B cell (primary cell): ENCODE results near the gene DYNC2I2. TPM values are rescaled to one million over a fixed set of nuclear protein-coding genes. Genes with fewer than 3 reads are reported as not detected.

Source experiments
- ATAC-seq: fragments of 200-7000 bp; cut with Tn5 transposase; one replicate; pipeline ENCODE4 v1.10.0; 2021; ENCODE audit warnings: low read depth, mild to moderate bottlenecking, moderate number of reproducible peaks, moderate library complexity
- CTCF ChIA-PET: fragments of 350-600 bp; sonication (Branson Sonifier 250); formaldehyde crosslinking; loops from one replicate; lab custom pipeline; 2021; ENCODE audit warnings: antibody characterized with exemption, inconsistent platforms; lab: Charles Lee
- POLR2A ChIA-PET: fragments of 350-600 bp; sonication (Branson Sonifier 250); formaldehyde crosslinking; loops from one replicate; lab custom pipeline; 2021; ENCODE audit warnings: antibody characterized with exemption; lab: Charles Lee
- DNase-seq: peaks from one replicate; pipeline ENCODE4 v3.0.0; 2013
- H2AFZ ChIP-seq: 2 replicates; pipeline ENCODE4 v1.6.1; 2012; ENCODE audit warnings: mild to moderate bottlenecking, low read depth, low read length; ENCODE audit not compliant: insufficient read depth, poor library complexity, severe bottlenecking
- H3K27ac ChIP-seq, 2 donors: 1 replicate in 1 of 2; 2 replicates in 1 of 2; pipeline ENCODE4 v1.5.1; 2012 to 2013; ENCODE audit warnings: low read length in 2 of 2, mild to moderate bottlenecking in 2 of 2, moderate library complexity in 1 of 2
- H3K27me3 ChIP-seq, 4 experiments: fragments of 200-600 bp in 1 of 4; sonication (generic) in 1 of 4; replicated peaks in 1 of 4; 1 replicate in 2 of 4; 2 replicates in 2 of 4; pipeline versions ENCODE4 v1.6.1 to v1.7.0; 2013 to 2016; ENCODE audit warnings: low read length in 3 of 4, mild to moderate bottlenecking in 2 of 4, mixed read lengths in 1 of 4, moderate library complexity in 1 of 4; ENCODE audit not compliant: insufficient read depth in 4 of 4, control insufficient read depth in 3 of 4; ENCODE audit errors: control extremely low read depth in 1 of 4
- H3K36me3 ChIP-seq, 2 experiments: replicated peaks in 1 of 2; 1 replicate in 1 of 2; 2 replicates in 1 of 2; pipeline versions ENCODE4 v1.6.1 to v1.7.1; 2013; ENCODE audit warnings: low read length in 1 of 2; ENCODE audit not compliant: insufficient read depth in 2 of 2, control insufficient read depth in 1 of 2; ENCODE audit errors: control extremely low read depth in 1 of 2, extremely low read depth in 1 of 2
- H3K4me1 ChIP-seq, 2 donors: fragments of 200-600 bp in 1 of 2; sonication (generic) in 1 of 2; 1 replicate in 1 of 2; 2 replicates in 1 of 2; pipeline versions ENCODE4 v1.5.1 to v1.6.1; 2013 to 2017; ENCODE audit warnings: low read length in 2 of 2; ENCODE audit not compliant: control insufficient read depth in 2 of 2, insufficient read depth in 2 of 2
- H3K4me2 ChIP-seq: replicated peaks from 2 replicates; pipeline ENCODE3; 2012; ENCODE audit warnings: mild to moderate bottlenecking, low read depth, low read length; ENCODE audit not compliant: poor library complexity, severe bottlenecking
- H3K4me3 ChIP-seq, 5 experiments: fragments of 200-600 bp in 1 of 5; sonication (generic) in 1 of 5; 1 replicate in 3 of 5; 2 replicates in 2 of 5; pipeline versions ENCODE4 v1.5.1 to v1.7.0; 2011 to 2016; ENCODE audit warnings: low read length in 4 of 5, mild to moderate bottlenecking in 4 of 5, low read depth in 2 of 5, control low read depth in 1 of 5, moderate library complexity in 1 of 5; ENCODE audit not compliant: insufficient read depth in 1 of 5; ENCODE audit errors: control extremely low read depth in 1 of 5, extremely low read depth in 1 of 5
- H3K79me2 ChIP-seq: fragments of 200-600 bp; sonication (generic); one replicate; pipeline ENCODE4 v1.6.0; 2016; ENCODE audit warnings: low read length; ENCODE audit not compliant: control insufficient read depth, insufficient read depth
- H3K9ac ChIP-seq: fragments of 200-600 bp; sonication (generic); 2 replicates; pipeline ENCODE4 v1.6.1; 2017; ENCODE audit warnings: mild to moderate bottlenecking, low read length, moderate library complexity
- H3K9me3 ChIP-seq, 3 donors: one replicate each; pipeline versions ENCODE4 v1.6.1 to v1.7.1; 2013; ENCODE audit warnings: low read length in 2 of 3; ENCODE audit not compliant: control insufficient read depth in 2 of 3, insufficient read depth in 1 of 3; ENCODE audit errors: control extremely low read depth in 1 of 3
- H4K20me1 ChIP-seq: 2 replicates; pipeline ENCODE4 v1.6.0; 2012; ENCODE audit warnings: mild to moderate bottlenecking, low read length; ENCODE audit not compliant: insufficient read depth, control insufficient read depth, poor library complexity, severe bottlenecking
- H3K27ac Mint-ChIP-seq: one replicate; pipeline ENCODE4 v1.8.0; 2021; ENCODE audit warnings: mixed read lengths
- H3K27me3 Mint-ChIP-seq: one replicate; pipeline ENCODE4 v1.8.0; 2021; ENCODE audit warnings: mixed read lengths
- H3K4me1 Mint-ChIP-seq: one replicate; pipeline ENCODE4 v1.8.0; 2021; ENCODE audit warnings: mixed read lengths
- H3K4me3 Mint-ChIP-seq: one replicate; pipeline ENCODE4 v1.8.0; 2021; ENCODE audit warnings: mixed read lengths
- H3K9me3 Mint-ChIP-seq: one replicate; pipeline ENCODE4 v1.8.0; 2022; ENCODE audit warnings: mixed read lengths; ENCODE audit not compliant: insufficient read depth
- CTCF ChIP-seq: fragments of 200-600 bp; IDR thresholded peaks from one replicate; pipeline ENCODE4 v1.8.0; 2022; ENCODE audit warnings: antibody characterized with exemption, mild to moderate bottlenecking
- EZH2 ChIP-seq: IDR thresholded peaks from 2 replicates; pipeline ENCODE4 v1.6.1; 2012; ENCODE audit warnings: borderline replicate concordance, low read depth, mild to moderate bottlenecking, moderate library complexity, low read length; ENCODE audit not compliant: insufficient read depth, poor library complexity, severe bottlenecking
- WGBS: methylation state at CpG from one replicate; pipeline ENCODE4 v1.1.5; 2013; ENCODE audit warnings: missing lambda C conversion rate; ENCODE audit not compliant: insufficient coverage; 5-methylcytosine and 5-hydroxymethylcytosine counted together
- intact Hi-C: fragments of 100-400 bp; cut with micrococcal nuclease; formaldehyde crosslinking; loops from one replicate; pipeline ENCODE4 v1.10.0; 2022
- polyA plus RNA-seq: library from polyadenylated mRNA; depleted of rRNA; stranded (reverse); fragments of >200 nt; gene quantifications from 2 replicates; pipeline ENCODE4 v1.2.3, GENCODE V29; 2012
- total RNA-seq, 2 donors: library from RNA; stranded (reverse); fragments of 120-200 nt in 1 of 2; gene quantifications; 1 replicate in 1 of 2; 2 replicates in 1 of 2; pipeline versions ENCODE4 v1.2.3 to v1.2.4, GENCODE V29; 2013 to 2022

Gene DYNC2I2
- total and polyA plus RNA-seq, 2 donors (not counting 1 experiment from before 2014, with no cell fraction given): 76.6 to 109 TPM

- Histone ChIP-seq H3K4me2 (no peak overlapping the region), H2AFZ (no peak overlapping the region), H3K9ac (no peak overlapping the region), H3K4me3 (no peak overlapping the region), H3K36me3 (peaks cover 0 to 84% of the 10 kb centered on the region in 2 experiments), H3K4me1 (no peaks in the 10 kb centered on the region), H3K27ac (no peak overlapping the region), H3K79me2 (no peaks in the 10 kb centered on the region), H3K9me3 (no peaks in the 10 kb centered on the region), H4K20me1 (no peaks in the 10 kb centered on the region), H3K27me3 (no peaks in the 10 kb centered on the region)
- WGBS: 96% methylated on average over 20 of the region's 20 CpGs
- Mint-ChIP-seq H3K27ac (no peak overlapping the region), H3K4me1 (no peaks in the 10 kb centered on the region), H3K27me3 (no peaks in the 10 kb centered on the region), H3K4me3 (no peak overlapping the region), H3K9me3 (no peaks in the 10 kb centered on the region)
- CTCF ChIA-PET: interaction anchor here (0.6 kb wide), 1 partner anchor 254 kb away, joined by 3 read pairs; no protein-coding TSS in a partner anchor
- TF ChIP-seq EZH2: no peak
- TF ChIP-seq CTCF: no peak
- ATAC-seq (no peak), DNase-seq (no peak)
- POLR2A ChIA-PET: no interaction called here
- intact Hi-C loops: no loop called here
Measured at GRCh38 chr9:128625391-128626146, 31.1 kb downstream of the DYNC2I2 start.

- ATAC-seq (no peak), DNase-seq (no peak)
- Mint-ChIP-seq H3K4me3 (no peak overlapping the region), H3K4me1 (no peaks in the 10 kb centered on the region), H3K9me3 (no peaks in the 10 kb centered on the region), H3K27me3 (no peaks in the 10 kb centered on the region), H3K27ac (no peak overlapping the region)
- CTCF ChIA-PET: no interaction called here
- 98% methylated on average over 10 of the region's 10 CpGs for WGBS
- Histone ChIP-seq H3K27ac (no peak overlapping the region), H2AFZ (no peak overlapping the region), H3K27me3 (no peaks in the 10 kb centered on the region), H3K9ac (no peak overlapping the region), H3K79me2 (no peaks in the 10 kb centered on the region), H3K36me3 (peaks cover under 1 to 82% of the 10 kb centered on the region in 2 experiments), H3K4me1 (no peaks in the 10 kb centered on the region), H3K4me3 (no peak overlapping the region), H3K4me2 (no peak overlapping the region), H4K20me1 (no peaks in the 10 kb centered on the region), H3K9me3 (no peaks in the 10 kb centered on the region)
- TF ChIP-seq CTCF (no peak), EZH2 (no peak)
- intact Hi-C loops: no loop called here
- POLR2A ChIA-PET: no interaction called here
Measured at GRCh38 chr9:128624566-128624965, 32.1 kb downstream of the DYNC2I2 start.
